ENCODE data around the gene CHRM2.
A peak's percentile ranks its signal among the peaks of the same experiment; 100 is the strongest.

- TF ChIP-seq CTCF (IDR thresholded peaks at IDR 0.05) (no peak), POLR2AphosphoS5 (IDR thresholded peaks at IDR 0.05) (peak in 1 of 4 donors; percentile 18)
Measured at GRCh38 chr7:136956671-136957070, 88.2 kb downstream of the CHRM2 start.

All from sigmoid colon (tissue), 4 donors.